HepG2 (cell line): Measurements from ENCODE around the gene LCN12. TPM values are rescaled to one million over a fixed set of nuclear protein-coding genes. Genes with fewer than 3 reads are reported as not detected.

Source experiments
- ATAC-seq: fragments of 200-7000 bp; cut with Tn5 transposase; 3 replicates; pipeline ENCODE4 v1.9.1; 2020; ENCODE audit warnings: mild to moderate bottlenecking, moderate library complexity
- BruUV-seq: library from RNA; stranded (reverse); fragments of 400-500 nt; replicated peaks from 2 replicates; lab custom pipeline; 2021; lab: Mats Ljungman, UMichigan
- CTCF ChIA-PET: fragments of 300-600 bp; formaldehyde crosslinking; extraction: SDS; loops from one replicate; lab custom pipeline; 2021; ENCODE audit warnings: low total read pairs, inconsistent platforms, low intra/inter-chr PET ratio; lab: Yijun Ruan, JAX
- POLR2A ChIA-PET: fragments of 350-600 bp; sonication (Branson Sonifier 250); formaldehyde crosslinking; loops from one replicate; lab custom pipeline; 2020; ENCODE audit warnings: antibody characterized with exemption, inconsistent platforms; lab: Yijun Ruan, JAX
- DNase-seq: peaks from one replicate; pipeline ENCODE4 v3.0.0-alpha.2; 2015; ENCODE audit warnings: low spot score
- FAIRE-seq: peaks from 3 replicates; lab custom pipeline; 2011; peaks lifted over from hg19 to GRCh38; lab: Jason Lieb, UNC
- H2AFZ ChIP-seq: one replicate; pipeline ENCODE4 v1.6.1; 2011; ENCODE audit warnings: low read length, inconsistent platforms
- H3K27ac ChIP-seq: fragments of 300-600 bp; 3 replicates; pipeline ENCODE4 v1.8.0; 2011; ENCODE audit warnings: mixed run types, mild to moderate bottlenecking, mixed read lengths, low read length, inconsistent platforms; ENCODE audit not compliant: insufficient read depth; ENCODE audit errors: extremely low read length
- H3K27me3 ChIP-seq, 2 experiments: fragments of 200-600 bp in 1 of 2; 2 replicates in 1 of 2; 3 replicates in 1 of 2; pipeline versions ENCODE4 v1.6.0 to v1.8.0; 2011; ENCODE audit warnings: low read length in 2 of 2, mild to moderate bottlenecking in 2 of 2, moderate library complexity in 2 of 2, inconsistent platforms in 1 of 2; ENCODE audit not compliant: insufficient read depth in 2 of 2, control insufficient read depth in 1 of 2
- H3K36me3 ChIP-seq, 2 experiments: fragments of 200-600 bp in 1 of 2; replicated peaks in 1 of 2; 2 replicates in 1 of 2; 3 replicates in 1 of 2; pipeline versions ENCODE4 v1.5.1 to v1.8.0; 2011; ENCODE audit warnings: low read length in 2 of 2, inconsistent platforms in 1 of 2; ENCODE audit not compliant: insufficient read depth in 2 of 2, control insufficient read depth in 1 of 2
- H3K4me1 ChIP-seq: 2 replicates; pipeline ENCODE4 v1.5.1; 2012; ENCODE audit warnings: low read length, inconsistent platforms; ENCODE audit not compliant: insufficient read depth
- H3K4me2 ChIP-seq: 2 replicates; pipeline ENCODE4 v1.6.0; 2011; ENCODE audit warnings: low read depth, low read length, inconsistent platforms
- H3K4me3 ChIP-seq, 3 experiments: fragments of 200-600 bp in 1 of 3; sonication (generic), shearing (Covaris generic) in 1 of 3; replicated peaks in 1 of 3; 2 replicates each; pipeline ENCODE4 v1.5.1; 2011 to 2016; ENCODE audit warnings: low read length in 3 of 3, inconsistent platforms in 2 of 3, low read depth in 2 of 3, mild to moderate bottlenecking in 2 of 3, control low read depth in 1 of 3, mixed read lengths in 1 of 3; ENCODE audit not compliant: insufficient read depth in 1 of 3
- H3K79me2 ChIP-seq: one replicate; pipeline ENCODE4 v1.6.1; 2011; ENCODE audit warnings: low read length, inconsistent platforms; ENCODE audit not compliant: insufficient read depth
- H3K9ac ChIP-seq: 2 replicates; pipeline ENCODE4 v1.6.0; 2011; ENCODE audit warnings: mild to moderate bottlenecking, low read depth, low read length, inconsistent platforms; ENCODE audit not compliant: insufficient read depth
- H3K9me3 ChIP-seq: 2 replicates; pipeline ENCODE4 v1.5.1; 2012; ENCODE audit warnings: mild to moderate bottlenecking, low read length
- H4K20me1 ChIP-seq: 2 replicates; pipeline ENCODE4 v1.6.0; 2011; ENCODE audit warnings: inconsistent platforms, mild to moderate bottlenecking, low read length, moderate library complexity; ENCODE audit not compliant: insufficient read depth
- ATF7 ChIP-seq, 2 experiments: fragments of 450-650 bp in 1 of 2; sonication (generic) in 1 of 2; formaldehyde crosslinking in 1 of 2; IDR thresholded peaks; 2 replicates each; pipeline versions ENCODE4 v1.4.0 to v1.6.1; 2016 to 2020; ENCODE audit warnings: antibody characterized with exemption in 1 of 2, mild to moderate bottlenecking in 1 of 2, missing genetic modification reagents in 1 of 2
- CENPX ChIP-seq: sonication (generic); formaldehyde crosslinking; IDR thresholded peaks from 2 replicates; pipeline ENCODE4 v1.9.0; 2021; ENCODE audit warnings: mild to moderate bottlenecking, missing genetic modification reagents, moderate library complexity
- IRX3 ChIP-seq: sonication (generic); formaldehyde crosslinking; IDR thresholded peaks from 2 replicates; pipeline ENCODE4 v1.8.1; 2023; ENCODE audit warnings: mild to moderate bottlenecking, low read depth, missing genetic modification reagents, borderline replicate concordance
- KAT8 ChIP-seq: IDR thresholded peaks from 2 replicates; pipeline ENCODE4 v1.6.1; 2016; ENCODE audit warnings: missing genetic modification reagents, missing compliant biosample characterization
- KDM5A ChIP-seq: fragments of 200-600 bp; sonication (generic); IDR thresholded peaks from 2 replicates; pipeline ENCODE4 v1.7.0; 2018; ENCODE audit warnings: antibody characterized with exemption, mild to moderate bottlenecking, low read length, borderline replicate concordance
- MXD3 ChIP-seq: IDR thresholded peaks from 2 replicates; pipeline ENCODE4 v1.6.1; 2016; ENCODE audit warnings: mild to moderate bottlenecking, missing biosample characterization, missing genetic modification reagents
- PAX8 ChIP-seq: sonication (generic); formaldehyde crosslinking; IDR thresholded peaks from 2 replicates; pipeline ENCODE4 v1.8.0; 2022; ENCODE audit warnings: mild to moderate bottlenecking, missing genetic modification reagents, borderline replicate concordance
- PBX2 ChIP-seq: IDR thresholded peaks from 2 replicates; pipeline ENCODE4 v1.6.1; 2016; ENCODE audit warnings: control low read depth
- SP2 ChIP-seq: sonication (generic); formaldehyde crosslinking; IDR thresholded peaks from 2 replicates; pipeline ENCODE4 v1.5.1; 2020; ENCODE audit warnings: mild to moderate bottlenecking, missing genetic modification reagents
- SP4 ChIP-seq: sonication (generic); formaldehyde crosslinking; IDR thresholded peaks from 2 replicates; pipeline ENCODE4 v1.8.1; 2023; ENCODE audit warnings: mild to moderate bottlenecking, missing genetic modification reagents
- TP53 ChIP-seq: sonication (generic); formaldehyde crosslinking; conservative IDR thresholded peaks from 2 replicates; pipeline ENCODE4 v1.4.0; 2020; ENCODE audit warnings: missing genetic modification reagents
- ZKSCAN5 ChIP-seq: sonication (generic); formaldehyde crosslinking; IDR thresholded peaks from 2 replicates; pipeline ENCODE4 v1.5.1; 2020; ENCODE audit warnings: mild to moderate bottlenecking, missing genetic modification reagents
- ZNF18 ChIP-seq: sonication (generic); formaldehyde crosslinking; IDR thresholded peaks from 2 replicates; pipeline ENCODE4 v1.8.0; 2022; ENCODE audit warnings: mild to moderate bottlenecking, missing genetic modification reagents; ENCODE audit not compliant: insufficient replicate concordance
- ZNF589 ChIP-seq: sonication (generic); formaldehyde crosslinking; conservative IDR thresholded peaks from 2 replicates; pipeline ENCODE4 v1.8.0; 2022; ENCODE audit warnings: mild to moderate bottlenecking, moderate library complexity, missing genetic modification reagents
- WGBS: methylation state at CpG from one replicate; pipeline ENCODE4 v1.1.6; 2017; ENCODE audit warnings: low lambda C conversion rate; 5-methylcytosine and 5-hydroxymethylcytosine counted together
- in situ Hi-C: cut with HindIII; loops from 2 replicates; pipeline ENCODE4 v1.10.0; 2017; ENCODE audit warnings: low pct_unique_long_range_greater_than_20kb; ENCODE audit not compliant: extremely low pct_ligation_motif_present
- intact Hi-C: fragments of 100-400 bp; cut with micrococcal nuclease; formaldehyde crosslinking; loops from one replicate; pipeline ENCODE4 v1.10.0; 2022; ENCODE audit not compliant: unreplicated experiment
- polyA plus RNA-seq, 8 experiments: library from polyadenylated mRNA; depleted of rRNA in 3 of 8; stranded (reverse) in 7 of 8; unstranded in 1 of 8; fragments of >200 nt; fragmentation: Illumina TruSeq in 4 of 8; extraction: Trizol in 4 of 8; gene quantifications; 2 replicates each; pipeline versions ENCODE4 v1.2.1 to v1.2.3, GENCODE V29; 2011 to 2016; ENCODE audit warnings: low read depth in 4 of 8, missing spikeins in 1 of 8, mixed read lengths in 1 of 8; ENCODE audit not compliant: insufficient read depth in 1 of 8
- total RNA-seq, 5 experiments: library from RNA; depleted of rRNA; stranded (reverse); fragments of >200 nt; fragmentation: Illumina TruSeq; extraction: Trizol; gene quantifications; 2 replicates each; pipeline ENCODE4 v1.2.3, GENCODE V29; 2016; ENCODE audit warnings: low read depth in 1 of 5

Gene LCN12
- total and polyA plus RNA-seq, 2 of the 13 experiments (the other 11 are each of a cell fraction or from before 2014, with no cell fraction given): 3.4 to 6.9 TPM

- FAIRE-seq: no peak
- H2AFZ ChIP-seq: no peak overlapping the region
- in situ Hi-C loops (no loop called here), intact Hi-C loops (loop anchor here (2.0 kb wide), 1 partner anchor 21 kb away; no protein-coding TSS in a partner anchor)
- H3K4me2 ChIP-seq: no peak overlapping the region
- H3K4me1 ChIP-seq: peaks cover 49% of the 10 kb centered on the region
- CTCF ChIA-PET: no interaction called here
- no peak for TF ChIP-seq TP53 (CRISPR knock-in tag)
- TF ChIP-seq ATF7 (IDR thresholded peaks at IDR 0.05): no peak
- no peak for TF ChIP-seq ATF7 (CRISPR knock-in tag; IDR thresholded peaks at IDR 0.05)
- TF ChIP-seq ZKSCAN5 (CRISPR knock-in tag): no peak
- no peak for TF ChIP-seq SP2 (CRISPR knock-in tag)
- no peak for TF ChIP-seq KAT8 (CRISPR knock-in tag)
- no peak for TF ChIP-seq IRX3
- POLR2A ChIA-PET: interaction anchor here (1.2 kb wide), 1 partner anchor 22 kb away, joined by 5 read pairs; no protein-coding TSS in a partner anchor
- H3K4me3 ChIP-seq: no peak overlapping the region
- H3K36me3 ChIP-seq: no peaks in the 10 kb centered on the region
- peaks cover 24 to 69% of the 10 kb centered on the region in 2 experiments for H3K27me3 ChIP-seq
- DNase-seq: no peak
- no peak overlapping the region for H3K9ac ChIP-seq
- no peaks in the 10 kb centered on the region for H3K79me2 ChIP-seq
- 7% methylated on average over 3 of the region's 5 CpGs for WGBS
- no peak overlapping the region for H3K27ac ChIP-seq
- no peaks in the 10 kb centered on the region for H4K20me1 ChIP-seq
- no TSS peak for BruUV-seq
- ATAC-seq: no peak
- H3K9me3 ChIP-seq: no peaks in the 10 kb centered on the region
Observed at GRCh38 chr9:136969774-136970173, 17.7 kb downstream of the LCN12 start.

- no peaks in the 10 kb centered on the region for H4K20me1 ChIP-seq
- no peak overlapping the region for H3K27ac ChIP-seq
- H3K36me3 ChIP-seq: no peaks in the 10 kb centered on the region
- DNase-seq (no peak), ATAC-seq (no peak), FAIRE-seq (no peak)
- no peak overlapping the region for H2AFZ ChIP-seq
- no peak overlapping the region for H3K4me2 ChIP-seq
- no TSS peak for BruUV-seq
- H3K9me3 ChIP-seq: no peaks in the 10 kb centered on the region
- peaks cover 27 to 74% of the 10 kb centered on the region in 2 experiments for H3K27me3 ChIP-seq
- WGBS: no CpG with 5 or more reads among the region's 11 CpGs
- no peaks in the 10 kb centered on the region for H3K79me2 ChIP-seq
- intact Hi-C loops: no loop called here
- in situ Hi-C loops: no loop called here
- H3K4me1 ChIP-seq: peaks cover 49% of the 10 kb centered on the region
- H3K9ac ChIP-seq: no peak overlapping the region
- ChIA-PET CTCF (no interaction called here), POLR2A (interaction anchor here (1.2 kb wide), 1 partner anchor 22 kb away, joined by 5 read pairs; no protein-coding TSS in a partner anchor)
- no peak overlapping the region for H3K4me3 ChIP-seq
- TF ChIP-seq PBX2 (no peak), MXD3 (CRISPR knock-in tag) (no peak), PAX8 (no peak), ZNF18 (CRISPR knock-in tag) (no peak), SP4 (CRISPR knock-in tag) (no peak), KDM5A (no peak), CENPX (no peak), ZNF589 (CRISPR knock-in tag) (no peak)
Observed at GRCh38 chr9:136970361-136970760, 18.3 kb downstream of the LCN12 start.
